Lower lobe of right lung (tissue), 2 donors: Measurements from ENCODE around the gene VPS37B. TPM values are rescaled to one million over a fixed set of nuclear protein-coding genes. Genes with fewer than 3 reads are reported as not detected.

Experiments
- ATAC-seq, 2 donors: fragments of 200-7000 bp; cut with Tn5 transposase; one replicate each; pipeline ENCODE4 v1.9.1; 2020 to 2022; ENCODE audit warnings: mild to moderate bottlenecking in 2 of 2, moderate library complexity in 2 of 2
- DNase-seq: peaks from one replicate; pipeline ENCODE4 v3.0.0-alpha.2; 2020
- H3K27ac ChIP-seq: fragments of 200-600 bp; one replicate; pipeline ENCODE4 v1.8.0; 2022
- H3K27me3 ChIP-seq: fragments of 200-600 bp; one replicate; pipeline ENCODE4 v1.8.0; 2022; ENCODE audit warnings: low read depth
- H3K36me3 ChIP-seq: fragments of 200-600 bp; one replicate; pipeline ENCODE4 v1.8.0; 2022; ENCODE audit warnings: mild to moderate bottlenecking
- H3K4me1 ChIP-seq: fragments of 200-600 bp; one replicate; pipeline ENCODE4 v1.8.0; 2022
- H3K4me3 ChIP-seq: fragments of 200-600 bp; one replicate; pipeline ENCODE4 v1.8.0; 2022; ENCODE audit warnings: mild to moderate bottlenecking
- H3K9me3 ChIP-seq: fragments of 200-600 bp; one replicate; pipeline ENCODE4 v1.8.0; 2022
- intact Hi-C: fragments of 100-400 bp; cut with DNase I; formaldehyde crosslinking; loops from one replicate; pipeline ENCODE4 v1.11.0; 2022
- total RNA-seq: library from RNA; stranded (reverse); fragmentation: NEBNext Ultra II Directional; extraction: Animal tissue kit (Norgen Biotek cat#: 25700); gene quantifications from one replicate; pipeline ENCODE4 v1.2.1, GENCODE V29; 2021
- TF ChIP-seq, protein P1 (sequence below): fragments of 200-600 bp; IDR thresholded peaks from one replicate; pipeline ENCODE4 v1.8.0; 2022; ENCODE audit warnings: antibody characterized with exemption, mild to moderate bottlenecking
- donor health status: DM: no; HTN: yes; CAD: no; lungs with severe emphysema.

VPS37B gene
- total RNA-seq, 1 donor from 2014 or later = 34.5 TPM

DNA sequence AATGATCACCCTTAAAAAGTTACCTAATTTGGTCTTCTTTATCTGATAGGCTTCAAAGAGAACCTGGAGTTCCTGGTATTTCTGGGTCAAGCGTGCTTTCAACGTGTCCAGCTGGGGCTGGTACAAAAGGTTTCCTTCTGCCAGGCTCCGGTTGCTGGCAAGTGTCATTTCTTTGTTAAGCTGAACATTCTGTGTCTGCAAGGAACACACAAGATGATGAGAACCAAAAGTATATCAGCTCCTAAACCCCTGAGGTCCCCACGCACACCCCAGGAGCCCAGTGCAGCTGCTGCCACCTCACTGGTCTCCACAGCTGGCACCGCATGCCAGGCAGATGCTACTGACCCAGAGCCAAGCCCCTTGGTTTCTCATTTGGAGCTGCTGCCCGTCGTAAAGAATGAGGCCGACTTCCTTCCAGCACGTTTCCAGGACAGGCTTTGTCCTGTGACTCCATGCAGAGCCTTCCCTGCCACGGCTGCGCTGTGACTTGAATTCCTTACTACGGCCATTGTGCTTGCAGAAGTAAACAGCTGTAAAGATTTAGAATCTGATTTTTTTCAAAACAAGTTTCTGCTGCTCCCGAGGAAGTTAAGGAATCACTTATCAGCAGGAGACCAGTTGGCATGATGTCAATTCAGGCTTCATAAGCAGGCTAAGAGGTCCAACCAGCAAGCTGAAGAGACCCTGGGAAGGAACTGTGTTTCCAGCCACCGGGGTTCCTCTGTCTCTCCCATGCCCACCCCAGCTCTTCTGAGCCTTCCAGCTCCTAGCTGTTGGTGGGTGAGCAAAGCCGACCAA is 24.9 kb downstream of the VPS37B start:
- intact Hi-C loops = no loop called here
- ATAC-seq (no peak), DNase-seq (peak; percentile 54)
- Histone ChIP-seq H3K27me3 (no peaks in the 10 kb centered on the region), H3K9me3 (no peaks in the 10 kb centered on the region), H3K27ac (peak overlapping the region; percentile 87), H3K4me3 (peak overlapping the region; percentile 39), H3K36me3 (peaks cover 48% of the 10 kb centered on the region), H3K4me1 (peaks cover 86% of the 10 kb centered on the region)
- TF ChIP-seq, protein P1, sequence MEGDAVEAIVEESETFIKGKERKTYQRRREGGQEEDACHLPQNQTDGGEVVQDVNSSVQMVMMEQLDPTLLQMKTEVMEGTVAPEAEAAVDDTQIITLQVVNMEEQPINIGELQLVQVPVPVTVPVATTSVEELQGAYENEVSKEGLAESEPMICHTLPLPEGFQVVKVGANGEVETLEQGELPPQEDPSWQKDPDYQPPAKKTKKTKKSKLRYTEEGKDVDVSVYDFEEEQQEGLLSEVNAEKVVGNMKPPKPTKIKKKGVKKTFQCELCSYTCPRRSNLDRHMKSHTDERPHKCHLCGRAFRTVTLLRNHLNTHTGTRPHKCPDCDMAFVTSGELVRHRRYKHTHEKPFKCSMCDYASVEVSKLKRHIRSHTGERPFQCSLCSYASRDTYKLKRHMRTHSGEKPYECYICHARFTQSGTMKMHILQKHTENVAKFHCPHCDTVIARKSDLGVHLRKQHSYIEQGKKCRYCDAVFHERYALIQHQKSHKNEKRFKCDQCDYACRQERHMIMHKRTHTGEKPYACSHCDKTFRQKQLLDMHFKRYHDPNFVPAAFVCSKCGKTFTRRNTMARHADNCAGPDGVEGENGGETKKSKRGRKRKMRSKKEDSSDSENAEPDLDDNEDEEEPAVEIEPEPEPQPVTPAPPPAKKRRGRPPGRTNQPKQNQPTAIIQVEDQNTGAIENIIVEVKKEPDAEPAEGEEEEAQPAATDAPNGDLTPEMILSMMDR = no peak

DNA sequence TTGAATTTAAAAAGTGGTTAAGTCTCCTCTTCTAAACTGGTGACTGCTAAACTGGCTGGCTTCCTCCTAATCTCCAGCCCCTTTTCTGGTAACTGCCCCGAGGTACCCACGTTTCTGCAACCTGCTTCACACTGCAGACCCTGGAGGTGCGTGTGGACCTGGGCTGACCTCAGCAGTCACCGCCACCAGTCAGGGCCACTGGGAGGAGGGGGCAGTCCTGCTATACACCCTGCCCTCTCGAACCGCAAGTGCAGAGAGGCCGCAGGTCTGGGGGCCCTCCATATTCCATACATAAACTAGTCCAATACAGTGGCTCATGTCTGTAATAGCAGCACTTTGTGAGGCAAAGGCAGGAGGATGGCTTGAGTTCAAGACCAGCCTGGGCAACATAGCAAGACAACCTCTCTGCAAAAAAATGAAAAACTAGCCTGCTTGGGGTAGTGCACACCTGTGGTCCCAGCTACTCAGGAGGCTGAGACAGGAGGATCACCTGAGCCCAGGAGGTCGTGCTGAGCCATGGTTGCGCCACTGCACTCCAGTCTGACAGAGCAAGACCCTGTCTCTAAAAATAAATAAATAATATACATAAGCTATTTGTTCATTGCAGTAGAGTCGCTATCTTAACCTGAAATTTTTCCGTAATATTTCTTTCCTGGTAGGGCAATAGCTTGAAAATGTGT is 25.6 kb downstream of the VPS37B start:
- peaks cover 56% of the 10 kb centered on the region for H3K36me3 ChIP-seq
- TF ChIP-seq, protein P1 = no peak
- H3K9me3 ChIP-seq = no peaks in the 10 kb centered on the region
- H3K27ac ChIP-seq = peak overlapping the region; percentile 87
- no peaks in the 10 kb centered on the region for H3K27me3 ChIP-seq
- no peak for DNase-seq
- peak overlapping the region; percentile 39 for H3K4me3 ChIP-seq
- peaks cover 79% of the 10 kb centered on the region for H3K4me1 ChIP-seq
- no peak for ATAC-seq
- intact Hi-C loops = no loop called here

GRCh38 chr12:122869207-122869973 is 26.5 kb downstream of the VPS37B start:
- peaks cover 65% of the 10 kb centered on the region for H3K36me3 ChIP-seq
- DNase-seq = no peak
- H3K9me3 ChIP-seq = no peaks in the 10 kb centered on the region
- H3K27ac ChIP-seq = no peak overlapping the region
- ATAC-seq = no peak
- TF ChIP-seq, protein P1 = no peak
- peaks cover 72% of the 10 kb centered on the region for H3K4me1 ChIP-seq
- intact Hi-C loops = no loop called here
- H3K27me3 ChIP-seq = no peaks in the 10 kb centered on the region
- no peak overlapping the region for H3K4me3 ChIP-seq

DNA sequence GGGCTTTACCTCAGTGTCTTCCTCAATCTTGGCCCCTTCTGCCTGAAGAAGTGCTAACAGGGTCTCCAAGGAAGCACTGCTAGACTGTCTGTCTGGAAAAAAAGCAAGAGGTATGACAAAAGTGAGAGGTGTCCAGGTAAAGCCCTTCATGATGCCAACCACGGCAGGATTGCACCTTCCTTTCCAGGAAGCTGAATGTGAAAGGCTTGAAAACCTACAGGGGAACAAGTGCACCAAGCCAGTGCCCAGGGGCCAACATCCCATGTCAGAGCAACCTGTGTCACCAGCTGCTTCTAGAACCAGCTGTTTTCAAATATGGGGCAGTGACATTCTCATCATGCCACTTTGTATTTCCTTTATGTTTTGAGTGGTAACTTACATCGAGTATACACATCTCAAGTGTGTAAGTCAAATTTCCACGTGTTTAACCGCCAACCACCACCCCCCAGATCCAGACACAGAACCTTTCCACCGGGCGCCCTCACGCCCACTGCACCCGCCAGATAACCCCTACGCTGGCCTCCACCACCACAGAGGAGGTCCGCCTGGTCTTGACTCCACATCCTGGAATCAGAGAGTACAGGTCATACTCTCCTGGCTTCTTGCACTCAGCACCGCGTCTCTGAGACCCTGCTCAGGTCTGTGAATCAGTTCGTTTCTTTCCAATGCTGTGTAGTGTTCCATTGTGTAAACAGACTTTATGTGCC is 27.3 kb downstream of the VPS37B start:
- ATAC-seq (no peak), DNase-seq (no peak)
- H3K9me3 ChIP-seq = no peaks in the 10 kb centered on the region
- TF ChIP-seq, protein P1 = no peak
- peak overlapping the region; percentile 46 for H3K27ac ChIP-seq
- intact Hi-C loops = no loop called here
- H3K27me3 ChIP-seq = no peaks in the 10 kb centered on the region
- peaks cover 66% of the 10 kb centered on the region for H3K4me1 ChIP-seq
- peaks cover 70% of the 10 kb centered on the region for H3K36me3 ChIP-seq
- H3K4me3 ChIP-seq = no peak overlapping the region
